Endothelial cell (in vitro differentiated cells): ENCODE data around the gene CRAMP1. TPM values are rescaled to one million over a fixed set of nuclear protein-coding genes. Genes with fewer than 3 reads are reported as not detected.

ENCODE experiments used
- DNase-seq: peaks from one replicate; pipeline ENCODE4 v3.0.0; 2021; ENCODE audit warnings: low spot score
- H3K27ac Mint-ChIP-seq: one replicate; pipeline ENCODE4 v1.8.0; 2021; ENCODE audit warnings: mixed read lengths, inconsistent platforms; ENCODE audit not compliant: unreplicated experiment
- H3K27me3 Mint-ChIP-seq: one replicate; pipeline ENCODE4 v1.8.0; 2021; ENCODE audit warnings: mild to moderate bottlenecking, moderate library complexity, mixed read lengths, inconsistent platforms; ENCODE audit not compliant: unreplicated experiment
- H3K36me3 Mint-ChIP-seq: one replicate; pipeline ENCODE4 v1.8.0; 2021; ENCODE audit warnings: mild to moderate bottlenecking, low read depth, mixed read lengths, inconsistent platforms; ENCODE audit not compliant: unreplicated experiment
- H3K4me1 Mint-ChIP-seq: one replicate; pipeline ENCODE4 v1.8.0; 2021; ENCODE audit warnings: mild to moderate bottlenecking, mixed read lengths, inconsistent platforms; ENCODE audit not compliant: unreplicated experiment
- H3K4me3 Mint-ChIP-seq: one replicate; pipeline ENCODE4 v1.8.0; 2021; ENCODE audit warnings: mild to moderate bottlenecking, mixed read lengths, inconsistent platforms; ENCODE audit not compliant: unreplicated experiment
- H3K9me3 Mint-ChIP-seq: one replicate; pipeline ENCODE4 v1.8.0; 2021; ENCODE audit warnings: mixed read lengths, inconsistent platforms; ENCODE audit not compliant: unreplicated experiment
- total RNA-seq: library from RNA; stranded (reverse); fragmentation: NEBNext Ultra II Directional; extraction: Animal tissue kit (Norgen Biotek cat#: 25700); gene quantifications from one replicate; pipeline ENCODE4 v1.2.1, GENCODE V29; 2021; ENCODE audit not compliant: unreplicated experiment
- TF ChIP-seq, protein P1 (sequence below): fragments of 200-600 bp; sonication (generic); IDR thresholded peaks from one replicate; pipeline ENCODE4 v1.5.0; 2021; ENCODE audit warnings: antibody characterized with exemption; ENCODE audit not compliant: unreplicated experiment

The CRAMP1 gene
- total RNA-seq, 1 donor from 2014 or later = 46.8 TPM

DNA sequence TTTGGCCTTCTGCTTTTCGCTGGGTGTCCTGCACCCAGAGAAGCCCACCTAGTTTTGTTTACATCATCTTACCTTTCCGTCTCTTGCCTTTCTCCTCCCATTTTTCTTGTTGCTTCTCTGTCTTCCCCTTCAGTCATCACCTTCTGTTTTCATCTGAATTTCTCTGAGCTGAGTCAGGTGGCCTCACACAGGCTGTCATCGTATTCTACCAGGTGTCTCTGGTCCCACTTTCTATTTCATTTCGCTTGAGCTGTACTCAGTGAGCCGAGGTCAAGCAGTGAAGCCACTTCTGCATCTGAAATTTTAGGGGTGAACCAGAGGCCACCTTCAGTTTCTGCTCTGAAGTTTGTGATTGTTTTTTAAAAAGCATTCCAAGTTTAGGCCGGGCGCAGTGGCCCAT lies 9.7 kb downstream of the CRAMP1 start:
- Mint-ChIP-seq H3K27me3 (peaks cover 11% of the 10 kb centered on the region), H3K4me1 (no peaks in the 10 kb centered on the region), H3K27ac (peak overlapping the region; percentile 28), H3K4me3 (peak overlapping the region; percentile 29), H3K36me3 (peaks cover 49% of the 10 kb centered on the region), H3K9me3 (no peaks in the 10 kb centered on the region)
- no peak for DNase-seq
- TF ChIP-seq, protein P1, sequence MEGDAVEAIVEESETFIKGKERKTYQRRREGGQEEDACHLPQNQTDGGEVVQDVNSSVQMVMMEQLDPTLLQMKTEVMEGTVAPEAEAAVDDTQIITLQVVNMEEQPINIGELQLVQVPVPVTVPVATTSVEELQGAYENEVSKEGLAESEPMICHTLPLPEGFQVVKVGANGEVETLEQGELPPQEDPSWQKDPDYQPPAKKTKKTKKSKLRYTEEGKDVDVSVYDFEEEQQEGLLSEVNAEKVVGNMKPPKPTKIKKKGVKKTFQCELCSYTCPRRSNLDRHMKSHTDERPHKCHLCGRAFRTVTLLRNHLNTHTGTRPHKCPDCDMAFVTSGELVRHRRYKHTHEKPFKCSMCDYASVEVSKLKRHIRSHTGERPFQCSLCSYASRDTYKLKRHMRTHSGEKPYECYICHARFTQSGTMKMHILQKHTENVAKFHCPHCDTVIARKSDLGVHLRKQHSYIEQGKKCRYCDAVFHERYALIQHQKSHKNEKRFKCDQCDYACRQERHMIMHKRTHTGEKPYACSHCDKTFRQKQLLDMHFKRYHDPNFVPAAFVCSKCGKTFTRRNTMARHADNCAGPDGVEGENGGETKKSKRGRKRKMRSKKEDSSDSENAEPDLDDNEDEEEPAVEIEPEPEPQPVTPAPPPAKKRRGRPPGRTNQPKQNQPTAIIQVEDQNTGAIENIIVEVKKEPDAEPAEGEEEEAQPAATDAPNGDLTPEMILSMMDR = no peak

DNA sequence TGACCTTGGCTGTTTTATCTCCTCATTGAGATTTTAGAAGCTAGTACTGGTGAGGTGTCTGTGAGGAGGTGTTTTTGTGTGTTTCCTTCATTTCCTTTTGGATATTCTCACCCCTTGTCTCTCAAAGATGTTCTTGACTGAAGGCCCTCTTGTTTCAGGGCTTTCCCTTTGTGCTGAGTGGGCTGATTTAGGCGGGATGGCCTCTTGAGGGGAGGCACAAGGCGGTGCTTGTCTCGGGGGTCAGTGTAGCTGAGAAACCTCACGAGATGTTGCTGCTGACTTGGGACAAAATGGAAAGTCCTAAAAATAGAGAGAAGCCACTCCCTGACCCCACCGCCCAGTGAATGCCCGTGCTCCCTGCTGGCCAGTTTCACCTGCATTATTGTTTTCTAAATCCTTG lies 14.2 kb downstream of the CRAMP1 start:
- H3K4me1 Mint-ChIP-seq = peaks cover 5% of the 10 kb centered on the region
- no peaks in the 10 kb centered on the region for H3K9me3 Mint-ChIP-seq
- peaks cover 42% of the 10 kb centered on the region for H3K36me3 Mint-ChIP-seq
- TF ChIP-seq, protein P1 = no peak
- H3K27ac Mint-ChIP-seq = no peak overlapping the region
- peak overlapping the region; percentile 25 for H3K4me3 Mint-ChIP-seq
- DNase-seq = no peak
- H3K27me3 Mint-ChIP-seq = peaks cover 10% of the 10 kb centered on the region

DNA sequence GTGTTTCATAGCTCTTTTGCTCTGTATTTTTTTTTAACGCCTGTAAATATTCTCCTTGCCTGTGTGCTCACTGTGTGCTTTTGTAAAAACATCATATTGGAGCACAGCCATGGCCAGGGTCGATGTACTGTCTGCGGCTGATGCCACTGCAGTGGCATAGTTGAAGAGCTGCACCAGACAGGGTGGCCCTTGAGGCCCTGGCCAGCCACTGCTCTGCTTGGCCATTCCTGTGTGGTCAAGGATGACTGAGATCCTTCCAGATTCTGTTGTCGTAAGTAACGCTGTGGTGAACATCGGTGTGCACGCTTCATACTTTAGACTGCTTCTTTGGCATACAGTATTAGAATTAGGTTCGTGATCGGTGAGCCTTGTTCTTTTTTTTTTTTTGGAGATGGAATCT lies 14.6 kb downstream of the CRAMP1 start:
- TF ChIP-seq, protein P1 = no peak
- DNase-seq = no peak
- Mint-ChIP-seq H3K9me3 (no peaks in the 10 kb centered on the region), H3K36me3 (peaks cover 45% of the 10 kb centered on the region), H3K27ac (no peak overlapping the region), H3K4me3 (peak overlapping the region; percentile 25), H3K4me1 (peaks cover 5% of the 10 kb centered on the region), H3K27me3 (peaks cover 10% of the 10 kb centered on the region)

DNA sequence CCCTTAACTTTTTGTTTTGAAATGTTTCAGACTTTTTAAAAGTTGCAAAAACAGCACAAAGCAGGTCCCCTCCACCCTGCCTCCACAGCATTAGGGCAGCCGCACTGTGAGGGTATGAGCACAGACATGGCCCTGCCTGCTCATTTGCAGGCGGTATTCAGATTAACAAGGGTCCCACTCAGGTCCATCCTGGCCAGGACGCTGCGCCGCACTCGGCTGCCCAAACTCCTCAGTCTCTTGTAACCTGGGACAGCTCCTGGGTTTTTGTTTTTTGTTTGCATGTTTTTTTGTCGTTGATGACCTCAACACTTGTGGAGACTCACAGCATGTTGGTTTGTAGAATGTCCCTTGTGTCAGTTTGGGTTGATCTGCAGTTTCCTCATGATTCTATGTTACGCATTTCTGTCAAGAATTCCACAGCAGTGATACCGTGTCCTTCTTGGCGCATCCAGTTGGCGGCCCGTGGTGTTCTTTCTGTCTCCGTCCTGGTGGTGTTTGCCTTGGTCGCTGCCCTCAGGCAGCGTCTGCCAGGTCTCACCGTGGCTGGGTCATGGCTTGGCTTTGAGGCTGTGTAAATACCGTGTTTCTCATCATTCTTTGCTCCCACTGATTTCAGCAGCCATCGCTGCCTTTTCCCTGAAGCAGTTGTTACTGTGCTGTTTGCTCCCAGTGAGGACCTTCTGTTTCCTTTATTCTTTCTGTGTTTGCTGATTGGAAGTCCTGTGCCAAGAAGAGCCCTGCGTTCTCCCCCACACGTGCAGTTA lies 18.5 kb downstream of the CRAMP1 start:
- Mint-ChIP-seq H3K4me3 (no peak overlapping the region), H3K4me1 (peaks cover 5% of the 10 kb centered on the region), H3K27me3 (peaks cover 9% of the 10 kb centered on the region), H3K9me3 (no peaks in the 10 kb centered on the region), H3K27ac (no peak overlapping the region), H3K36me3 (peaks cover 67% of the 10 kb centered on the region)
- no peak for DNase-seq
- TF ChIP-seq, protein P1 = no peak

DNA sequence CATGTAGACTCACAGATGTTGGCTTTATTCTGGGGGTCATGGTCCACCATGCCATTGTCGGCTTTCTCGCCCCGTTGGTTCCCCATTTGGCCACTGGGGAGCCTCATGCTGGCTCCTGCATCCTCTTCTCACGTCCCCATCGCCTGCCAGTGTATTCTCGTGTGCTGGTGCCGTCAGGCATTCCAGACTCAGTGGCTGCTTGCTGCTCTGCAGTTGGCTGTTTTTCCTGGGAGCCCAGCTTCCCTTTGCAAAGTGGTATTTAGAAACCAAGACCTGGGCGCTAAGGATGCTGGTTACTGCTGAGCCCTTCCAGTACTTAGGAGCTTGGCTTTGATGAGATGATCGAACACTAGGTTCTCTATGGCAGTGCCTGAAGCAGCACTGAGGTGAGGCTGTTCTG lies 19.1 kb downstream of the CRAMP1 start:
- Mint-ChIP-seq H3K4me1 (peaks cover 5% of the 10 kb centered on the region), H3K36me3 (peaks cover 69% of the 10 kb centered on the region), H3K4me3 (no peak overlapping the region), H3K27me3 (peaks cover 6% of the 10 kb centered on the region), H3K9me3 (no peaks in the 10 kb centered on the region), H3K27ac (no peak overlapping the region)
- DNase-seq = no peak
- TF ChIP-seq, protein P1 = no peak
